ENCODE measurements around the gene POU5F2.

Gene POU5F2

GRCh38 chr5:93691997-93692396 lies 49.4 kb downstream of the POU5F2 start:
- peaks cover 0 to 7% of the 10 kb centered on the region in 2 donors for H3K4me1 Mint-ChIP-seq (ENCODE audit: low read depth in 2 of 2)

More at GRCh38 chr5:93691997-93692396, 49.4 kb downstream of the POU5F2 start:
- H3K9me3 Mint-ChIP-seq: peaks cover 0 to 6% of the 10 kb centered on the region in 2 donors
- H3K36me3 Mint-ChIP-seq (ENCODE audit: insufficient read depth): peaks cover 4% of the 10 kb centered on the region
- no peak for DNase-seq
- ATAC-seq (replicated peaks): no peak
- no peak overlapping the region for H3K27ac Mint-ChIP-seq
- no peak overlapping the region for H3K4me3 Mint-ChIP-seq
- H3K27me3 Mint-ChIP-seq: no peaks in the 10 kb centered on the region

Data from effector memory CD8-positive, alpha-beta T cell (primary cell).